H9 (cell line): Measurements from ENCODE around the gene CAMK1G. TPM values are rescaled to one million over a fixed set of nuclear protein-coding genes. Genes with fewer than 3 reads are reported as not detected.

Source experiments
- DNase-seq: peaks from one replicate; pipeline ENCODE4 v3.0.0-alpha.2; 2017
- H2AFZ ChIP-seq: one replicate; pipeline ENCODE4 v1.6.1; 2013; ENCODE audit warnings: mild to moderate bottlenecking, low read length, control low read depth, moderate library complexity
- H2AK5ac ChIP-seq: 2 replicates; pipeline ENCODE4 v1.6.1; 2013; ENCODE audit warnings: low read length, control low read depth, mixed read lengths; ENCODE audit not compliant: insufficient read length
- H2BK120ac ChIP-seq: one replicate; pipeline ENCODE4 v1.6.1; 2013; ENCODE audit warnings: low read depth, mild to moderate bottlenecking, low read length, control low read depth, inconsistent platforms; ENCODE audit not compliant: poor library complexity, severe bottlenecking
- H2BK12ac ChIP-seq: 2 replicates; pipeline ENCODE4 v1.6.1; 2013; ENCODE audit warnings: low read length, control low read depth, mixed read lengths, low read depth; ENCODE audit not compliant: insufficient read length
- H2BK15ac ChIP-seq: 2 replicates; pipeline ENCODE4 v1.6.1; 2013; ENCODE audit warnings: low read depth, low read length, control low read depth
- H2BK20ac ChIP-seq: one replicate; pipeline ENCODE4 v1.6.1; 2013; ENCODE audit warnings: low read depth, mild to moderate bottlenecking, low read length, control low read depth, inconsistent platforms; ENCODE audit not compliant: poor library complexity, severe bottlenecking
- H2BK5ac ChIP-seq: 2 replicates; pipeline ENCODE4 v1.6.1; 2013; ENCODE audit warnings: low read length, control low read depth, mixed read lengths; ENCODE audit not compliant: insufficient read length
- H3K14ac ChIP-seq: 2 replicates; pipeline ENCODE4 v1.6.1; 2013; ENCODE audit warnings: low read length, control low read depth; ENCODE audit not compliant: insufficient read depth
- H3K18ac ChIP-seq: 2 replicates; pipeline ENCODE4 v1.6.1; 2013; ENCODE audit warnings: low read depth, mild to moderate bottlenecking, mixed read lengths, low read length, control low read depth; ENCODE audit not compliant: insufficient read length
- H3K23ac ChIP-seq: 2 replicates; pipeline ENCODE4 v1.6.1; 2013; ENCODE audit warnings: low read length, control low read depth, mixed read lengths, low read depth; ENCODE audit not compliant: insufficient read length
- H3K23me2 ChIP-seq: 2 replicates; pipeline ENCODE4 v1.6.1; 2013; ENCODE audit warnings: low read depth, mild to moderate bottlenecking, mixed read lengths, low read length, control low read depth; ENCODE audit not compliant: insufficient read length, poor library complexity, severe bottlenecking
- H3K27ac ChIP-seq: 2 replicates; pipeline ENCODE4 v1.5.1; 2013; ENCODE audit warnings: low read length, control low read depth, mixed read lengths, low read depth; ENCODE audit not compliant: insufficient read length
- H3K27me3 ChIP-seq: 2 replicates; pipeline ENCODE4 v1.6.1; 2013; ENCODE audit warnings: low read length, control low read depth, inconsistent platforms; ENCODE audit not compliant: insufficient read depth
- H3K4ac ChIP-seq: 2 replicates; pipeline ENCODE4 v1.6.1; 2013; ENCODE audit warnings: low read depth, mild to moderate bottlenecking, control low read depth, inconsistent platforms, low read length, moderate library complexity
- H3K4me1 ChIP-seq: 2 replicates; pipeline ENCODE4 v1.6.1; 2013; ENCODE audit warnings: low read length, control low read depth, inconsistent platforms; ENCODE audit not compliant: insufficient read depth
- H3K4me2 ChIP-seq: 2 replicates; pipeline ENCODE4 v1.6.1; 2013; ENCODE audit warnings: low read length, control low read depth, mixed read lengths; ENCODE audit not compliant: insufficient read length, insufficient read depth
- H3K56ac ChIP-seq: 2 replicates; pipeline ENCODE4 v1.6.1; 2013; ENCODE audit warnings: low read depth, mild to moderate bottlenecking, mixed read lengths, low read length, control low read depth; ENCODE audit not compliant: insufficient read length
- H3K79me1 ChIP-seq: 2 replicates; pipeline ENCODE4 v1.6.1; 2013; ENCODE audit warnings: low read depth, mild to moderate bottlenecking, moderate library complexity, low read length, control low read depth, inconsistent platforms; ENCODE audit not compliant: insufficient read depth, poor library complexity, severe bottlenecking
- H3K79me2 ChIP-seq: 2 replicates; pipeline ENCODE4 v1.6.1; 2013; ENCODE audit warnings: low read length, control low read depth, inconsistent platforms; ENCODE audit not compliant: insufficient read depth
- H3K9ac ChIP-seq: 2 replicates; pipeline ENCODE4 v1.6.1; 2013; ENCODE audit warnings: low read length, control low read depth, mixed read lengths; ENCODE audit not compliant: insufficient read length; ENCODE audit errors: extremely low read depth
- H3K9me3 ChIP-seq: one replicate; pipeline ENCODE4 v1.6.1; 2013; ENCODE audit warnings: low read depth, low read length, inconsistent platforms; ENCODE audit not compliant: control insufficient read depth
- H3T11ph ChIP-seq: one replicate; pipeline ENCODE4 v1.6.1; 2013; ENCODE audit warnings: mild to moderate bottlenecking, low read length, control low read depth, inconsistent platforms
- H4K20me1 ChIP-seq: one replicate; pipeline ENCODE4 v1.6.1; 2013; ENCODE audit not compliant: control insufficient read depth, insufficient read length, insufficient read depth
- H4K5ac ChIP-seq: 2 replicates; pipeline ENCODE4 v1.6.1; 2013; ENCODE audit warnings: low read depth, mild to moderate bottlenecking, mixed read lengths, low read length, control low read depth; ENCODE audit not compliant: insufficient read length
- H4K8ac ChIP-seq: replicated peaks from 2 replicates; pipeline ENCODE4 v1.6.1; 2013; ENCODE audit warnings: low read length, control low read depth, mixed read lengths, low read depth; ENCODE audit not compliant: insufficient read length
- H4K91ac ChIP-seq: 2 replicates; pipeline ENCODE4 v1.6.1; 2013; ENCODE audit warnings: low read depth, mild to moderate bottlenecking, moderate library complexity, mixed read lengths, low read length, control low read depth; ENCODE audit not compliant: insufficient read length
- H3K27ac Mint-ChIP-seq, 3 experiments: 2 replicates in 2 of 3; 3 replicates in 1 of 3; pipeline ENCODE4 v1.8.0; 2020 to 2021; ENCODE audit warnings: mixed read lengths in 3 of 3, mild to moderate bottlenecking in 1 of 3, moderate library complexity in 1 of 3
- H3K27me3 Mint-ChIP-seq: 2 replicates; pipeline ENCODE4 v1.8.0; 2021; ENCODE audit warnings: low read depth, mild to moderate bottlenecking, moderate library complexity, mixed read lengths
- H3K36me3 Mint-ChIP-seq, 3 experiments: 2 replicates in 2 of 3; 3 replicates in 1 of 3; pipeline ENCODE4 v1.8.0; 2020 to 2021; ENCODE audit warnings: low read depth in 3 of 3, mixed read lengths in 3 of 3; ENCODE audit not compliant: insufficient read depth in 1 of 3
- H3K4me1 Mint-ChIP-seq, 2 experiments: 2 replicates each; pipeline ENCODE4 v1.8.0; 2020; ENCODE audit warnings: mixed read lengths in 2 of 2
- H3K4me3 Mint-ChIP-seq, 2 experiments: 2 replicates in 1 of 2; 3 replicates in 1 of 2; pipeline ENCODE4 v1.8.0; 2020 to 2021; ENCODE audit warnings: mild to moderate bottlenecking in 2 of 2, mixed read lengths in 2 of 2, moderate library complexity in 1 of 2
- H3K9me3 Mint-ChIP-seq, 2 experiments: 2 replicates in 1 of 2; 3 replicates in 1 of 2; pipeline ENCODE4 v1.8.0; 2020; ENCODE audit warnings: mild to moderate bottlenecking in 2 of 2, mixed read lengths in 2 of 2, moderate library complexity in 1 of 2
- CTCF ChIP-seq: fragments of 200-600 bp; sonication (generic); conservative IDR thresholded peaks from 3 replicates; pipeline ENCODE4 v1.8.0; 2021; ENCODE audit warnings: antibody characterized with exemption, mild to moderate bottlenecking
- total RNA-seq: library from RNA; stranded (reverse); gene quantifications from 2 replicates; pipeline ENCODE4 v1.2.1, GENCODE V29; 2021

Gene CAMK1G
- total RNA-seq, 1 experiment from 2014 or later: 0.28 TPM

- H3K27me3 Mint-ChIP-seq: peaks cover 13% of the 10 kb centered on the region
Observed at GRCh38 chr1:209539576-209539975, 43.9 kb upstream of the CAMK1G start.

More at GRCh38 chr1:209539576-209539975, 43.9 kb upstream of the CAMK1G start:
- Histone ChIP-seq H3K79me2 (no peaks in the 10 kb centered on the region), H3K14ac (no peak overlapping the region), H2BK15ac (no peak overlapping the region), H3T11ph (no peak overlapping the region), H4K20me1 (no peaks in the 10 kb centered on the region), H3K79me1 (no peaks in the 10 kb centered on the region), H2BK12ac (no peak overlapping the region), H2BK5ac (no peak overlapping the region), H3K27ac (no peak overlapping the region), H4K91ac (no peak overlapping the region), H2AFZ (no peak overlapping the region), H3K9ac (no peak overlapping the region), H2AK5ac (no peak overlapping the region), H3K56ac (no peak overlapping the region), H3K23me2 (no peaks in the 10 kb centered on the region), H3K23ac (no peak overlapping the region), H4K8ac (no peak overlapping the region), H3K18ac (no peak overlapping the region), H3K4me2 (no peak overlapping the region), H3K4me1 (peaks cover 7% of the 10 kb centered on the region), H4K5ac (no peak overlapping the region), H3K27me3 (no peaks in the 10 kb centered on the region), H2BK120ac (no peak overlapping the region), H2BK20ac (no peak overlapping the region), H3K4ac (no peak overlapping the region), H3K9me3 (no peaks in the 10 kb centered on the region)
- no peak overlapping the region for H3K4me3 Mint-ChIP-seq
- no peaks in the 10 kb centered on the region for H3K9me3 Mint-ChIP-seq
- no peak overlapping the region for H3K27ac Mint-ChIP-seq
- no peaks in the 10 kb centered on the region for H3K36me3 Mint-ChIP-seq
- TF ChIP-seq CTCF: no peak
- H3K4me1 Mint-ChIP-seq: peaks cover 14 to 23% of the 10 kb centered on the region in 2 experiments
- no peak for DNase-seq
